Brain microvascular endothelial cell (primary cell): ENCODE results near the gene AP1B1.
"Not testable (repeated sequence)": the region's sequence is repeated elsewhere in the genome, so short reads cannot be mapped to it uniquely, and the experiment has no call there.

Experiments
- DNase-seq: peaks from one replicate; pipeline ENCODE4 v3.0.0-alpha.2; 2020
- H3K27ac ChIP-seq: fragments of 250-450 bp; sonication (Bioruptor Pico); 2 replicates; pipeline ENCODE4 v1.5.1; 2020; ENCODE audit warnings: mild to moderate bottlenecking, moderate library complexity
- H3K27me3 ChIP-seq: fragments of 250-450 bp; sonication (Bioruptor Pico); replicated peaks from 2 replicates; pipeline ENCODE4 v1.5.1; 2020; ENCODE audit warnings: mild to moderate bottlenecking
- H3K36me3 ChIP-seq: fragments of 250-450 bp; sonication (Bioruptor Pico); replicated peaks from 2 replicates; pipeline ENCODE4 v1.5.1; 2020; ENCODE audit warnings: mild to moderate bottlenecking
- H3K4me3 ChIP-seq: 2 replicates; pipeline ENCODE4 v1.5.1; 2011; ENCODE audit warnings: low read depth, mild to moderate bottlenecking, control low read depth, low read length, moderate library complexity
- in situ Hi-C: cut with HindIII; loops from 2 replicates; pipeline ENCODE4 v1.10.0; 2017; ENCODE audit warnings: low sequenced_read_pairs, low pct_ligation_motif_present
- TF ChIP-seq, protein P1 (sequence below): IDR thresholded peaks from 2 replicates; pipeline ENCODE4 v1.5.1; 2011; ENCODE audit warnings: low read depth, mild to moderate bottlenecking, moderate library complexity, low read length, control low read depth, inconsistent platforms; ENCODE audit errors: missing control alignments

Gene AP1B1

DNA sequence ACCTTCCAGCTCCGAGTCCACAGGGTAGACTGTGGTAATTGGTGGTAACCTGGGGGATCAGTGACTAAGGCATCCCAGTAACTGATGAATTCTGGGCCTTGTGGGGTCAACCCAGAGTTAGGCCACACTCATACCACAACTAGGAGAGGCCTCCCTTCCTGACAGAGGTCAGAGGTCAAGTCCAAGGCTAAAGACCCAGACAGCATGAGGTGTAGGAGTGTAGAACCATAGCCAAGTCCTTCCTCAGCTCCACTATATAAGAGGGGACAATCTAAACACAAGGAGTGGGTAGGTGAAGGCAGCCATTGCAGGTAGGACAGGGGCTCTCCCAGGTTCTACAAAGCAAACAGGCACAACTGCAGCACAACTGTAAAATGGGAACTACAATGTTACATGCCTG, 4.6 kb downstream of the AP1B1 start:
- Histone ChIP-seq H3K4me3 (no peak overlapping the region), H3K36me3 (no peaks in the 10 kb centered on the region), H3K27ac (no peak overlapping the region), H3K27me3 (no peaks in the 10 kb centered on the region)
- TF ChIP-seq, protein P1, sequence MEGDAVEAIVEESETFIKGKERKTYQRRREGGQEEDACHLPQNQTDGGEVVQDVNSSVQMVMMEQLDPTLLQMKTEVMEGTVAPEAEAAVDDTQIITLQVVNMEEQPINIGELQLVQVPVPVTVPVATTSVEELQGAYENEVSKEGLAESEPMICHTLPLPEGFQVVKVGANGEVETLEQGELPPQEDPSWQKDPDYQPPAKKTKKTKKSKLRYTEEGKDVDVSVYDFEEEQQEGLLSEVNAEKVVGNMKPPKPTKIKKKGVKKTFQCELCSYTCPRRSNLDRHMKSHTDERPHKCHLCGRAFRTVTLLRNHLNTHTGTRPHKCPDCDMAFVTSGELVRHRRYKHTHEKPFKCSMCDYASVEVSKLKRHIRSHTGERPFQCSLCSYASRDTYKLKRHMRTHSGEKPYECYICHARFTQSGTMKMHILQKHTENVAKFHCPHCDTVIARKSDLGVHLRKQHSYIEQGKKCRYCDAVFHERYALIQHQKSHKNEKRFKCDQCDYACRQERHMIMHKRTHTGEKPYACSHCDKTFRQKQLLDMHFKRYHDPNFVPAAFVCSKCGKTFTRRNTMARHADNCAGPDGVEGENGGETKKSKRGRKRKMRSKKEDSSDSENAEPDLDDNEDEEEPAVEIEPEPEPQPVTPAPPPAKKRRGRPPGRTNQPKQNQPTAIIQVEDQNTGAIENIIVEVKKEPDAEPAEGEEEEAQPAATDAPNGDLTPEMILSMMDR = no peak
- no peak for DNase-seq
- in situ Hi-C loops = no loop called here

GRCh38 chr22:29382580-29383302, 5.6 kb downstream of the AP1B1 start:
- no peaks in the 10 kb centered on the region for H3K27me3 ChIP-seq
- in situ Hi-C loops = no loop called here
- TF ChIP-seq, protein P1 = no peak
- no peak overlapping the region for H3K4me3 ChIP-seq
- no peaks in the 10 kb centered on the region for H3K36me3 ChIP-seq
- H3K27ac ChIP-seq = no peak overlapping the region
- DNase-seq = no peak

DNA sequence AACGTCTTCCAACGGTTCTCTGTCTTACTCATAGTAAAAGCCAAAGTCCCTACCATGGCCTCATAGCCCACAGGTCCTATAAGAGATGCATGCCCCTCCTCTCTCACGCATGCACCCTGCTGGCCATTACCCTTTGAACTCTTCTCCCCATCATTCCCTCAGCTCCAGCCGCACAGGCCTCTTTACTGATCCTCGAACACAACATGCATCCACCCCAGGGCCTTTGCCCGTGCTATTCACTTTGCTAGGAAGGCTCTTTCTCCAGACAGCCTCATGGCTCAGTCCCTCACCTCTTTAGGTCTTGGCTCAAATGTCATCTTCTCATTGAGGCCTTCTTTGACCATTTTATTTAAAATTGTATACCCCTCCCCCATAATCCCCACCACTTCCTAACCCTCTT, 7.5 kb downstream of the AP1B1 start:
- H3K27ac ChIP-seq = no peak overlapping the region
- DNase-seq = no peak
- H3K36me3 ChIP-seq = peaks cover 8% of the 10 kb centered on the region
- no peak overlapping the region for H3K4me3 ChIP-seq
- TF ChIP-seq, protein P1 = no peak
- in situ Hi-C loops = no loop called here
- H3K27me3 ChIP-seq = no peaks in the 10 kb centered on the region

DNA sequence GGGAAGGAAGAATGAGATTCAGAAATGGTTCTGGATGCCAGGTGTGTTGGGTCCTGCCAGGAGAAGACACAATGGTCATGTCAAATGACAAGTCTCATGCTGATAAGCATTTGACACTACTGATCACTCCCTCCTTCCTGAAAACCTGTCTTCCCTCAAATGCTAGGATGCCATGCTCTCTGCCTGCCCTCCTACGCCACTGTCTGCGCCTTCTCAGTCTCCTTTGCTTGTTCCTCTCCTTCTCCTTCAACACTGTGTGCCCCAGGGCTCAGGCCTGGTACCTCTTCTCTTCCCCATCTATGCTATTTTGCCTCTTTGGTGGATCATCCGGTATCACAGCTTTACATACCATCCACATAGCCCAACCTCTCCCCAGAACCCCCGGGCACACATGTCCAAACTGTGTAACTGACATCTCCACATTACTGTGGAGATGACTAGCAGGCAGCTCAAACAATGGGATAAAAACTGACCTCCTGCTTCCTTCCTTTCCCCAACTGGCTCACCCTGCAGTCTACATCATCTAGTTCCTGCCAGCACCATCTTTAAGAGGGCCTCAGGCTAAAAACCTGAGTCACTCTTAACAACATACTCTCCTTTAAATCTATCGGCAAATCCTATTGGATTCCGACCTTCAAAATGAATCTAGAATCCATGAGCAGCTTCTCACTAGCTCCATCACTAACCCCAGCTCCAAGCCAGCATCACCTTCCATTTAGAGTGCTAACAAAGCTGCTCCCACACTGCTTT, 8.2 kb downstream of the AP1B1 start:
- DNase-seq = no peak
- in situ Hi-C loops = no loop called here
- Histone ChIP-seq H3K4me3 (no peak overlapping the region), H3K27me3 (no peaks in the 10 kb centered on the region), H3K36me3 (peaks cover 8% of the 10 kb centered on the region), H3K27ac (no peak overlapping the region)
- TF ChIP-seq, protein P1 = no peak

GRCh38 chr22:29379258-29379657, 9.1 kb downstream of the AP1B1 start:
- H3K27ac ChIP-seq = no peak overlapping the region
- DNase-seq = no peak
- in situ Hi-C loops = no loop called here
- TF ChIP-seq, protein P1 = no peak
- H3K27me3 ChIP-seq = no peaks in the 10 kb centered on the region
- no peak overlapping the region for H3K4me3 ChIP-seq
- peaks cover 8% of the 10 kb centered on the region for H3K36me3 ChIP-seq

GRCh38 chr22:29377979-29378378, 10.4 kb downstream of the AP1B1 start:
- DNase-seq = no peak
- Histone ChIP-seq H3K36me3 (peaks cover 8% of the 10 kb centered on the region), H3K27me3 (no peaks in the 10 kb centered on the region), H3K27ac (no peak overlapping the region), H3K4me3 (no peak overlapping the region)
- TF ChIP-seq, protein P1 = no peak
- in situ Hi-C loops = no loop called here

- H3K4me3 ChIP-seq, DNase-seq, in situ Hi-C loops, H3K36me3 ChIP-seq, H3K27ac ChIP-seq, H3K27me3 ChIP-seq: not testable (repeated sequence)
Measured at GRCh38 chr22:29376705-29377104, 11.7 kb downstream of the AP1B1 start.
